GM10266 (cell line): ENCODE results near the gene ETS2.

Experiments used
- DNase-seq: peaks from one replicate; pipeline ENCODE4 v3.0.0; 2012; ENCODE audit errors: extremely low spot score
- TF ChIP-seq, protein P1 (sequence below): IDR thresholded peaks from 2 replicates; pipeline ENCODE4 v1.5.1; 2012; ENCODE audit warnings: mild to moderate bottlenecking, low read depth; ENCODE audit not compliant: control insufficient read depth, insufficient read depth; ENCODE audit errors: missing control alignments

Gene ETS2

DNA sequence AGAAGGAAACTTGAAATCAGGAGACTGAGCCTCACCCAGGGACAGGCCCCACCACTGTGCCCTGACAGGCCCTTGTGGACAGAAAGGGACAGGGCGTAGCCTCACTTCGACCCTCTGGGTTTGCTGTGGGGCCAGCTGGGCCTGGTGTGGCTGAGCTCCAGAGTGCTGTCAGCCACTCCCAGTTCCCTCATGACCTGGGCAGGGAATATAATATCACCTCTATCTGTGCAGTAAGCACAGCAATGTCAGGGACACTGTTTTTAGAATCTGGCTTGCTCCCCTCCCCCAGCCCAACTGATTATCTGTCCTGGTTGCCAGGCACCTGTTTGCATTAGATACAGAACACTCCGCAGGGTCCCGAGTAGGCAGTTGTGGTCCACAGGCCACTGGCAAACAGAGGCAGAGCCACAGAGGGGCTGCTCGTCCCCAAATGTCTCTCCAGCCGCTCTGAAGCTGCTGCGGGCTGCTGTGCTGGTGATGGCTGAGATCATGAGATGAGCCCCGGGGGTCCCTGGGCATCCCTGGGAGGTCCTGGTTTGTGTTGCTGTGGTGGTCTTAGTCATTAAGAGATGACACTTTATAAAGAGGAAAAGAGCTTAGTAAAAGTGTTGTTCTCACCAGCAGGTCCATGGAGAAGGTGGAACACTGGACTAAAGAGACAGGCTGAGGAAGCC, 51.6 kb downstream of the ETS2 start:
- no peak for DNase-seq
- TF ChIP-seq, protein P1, sequence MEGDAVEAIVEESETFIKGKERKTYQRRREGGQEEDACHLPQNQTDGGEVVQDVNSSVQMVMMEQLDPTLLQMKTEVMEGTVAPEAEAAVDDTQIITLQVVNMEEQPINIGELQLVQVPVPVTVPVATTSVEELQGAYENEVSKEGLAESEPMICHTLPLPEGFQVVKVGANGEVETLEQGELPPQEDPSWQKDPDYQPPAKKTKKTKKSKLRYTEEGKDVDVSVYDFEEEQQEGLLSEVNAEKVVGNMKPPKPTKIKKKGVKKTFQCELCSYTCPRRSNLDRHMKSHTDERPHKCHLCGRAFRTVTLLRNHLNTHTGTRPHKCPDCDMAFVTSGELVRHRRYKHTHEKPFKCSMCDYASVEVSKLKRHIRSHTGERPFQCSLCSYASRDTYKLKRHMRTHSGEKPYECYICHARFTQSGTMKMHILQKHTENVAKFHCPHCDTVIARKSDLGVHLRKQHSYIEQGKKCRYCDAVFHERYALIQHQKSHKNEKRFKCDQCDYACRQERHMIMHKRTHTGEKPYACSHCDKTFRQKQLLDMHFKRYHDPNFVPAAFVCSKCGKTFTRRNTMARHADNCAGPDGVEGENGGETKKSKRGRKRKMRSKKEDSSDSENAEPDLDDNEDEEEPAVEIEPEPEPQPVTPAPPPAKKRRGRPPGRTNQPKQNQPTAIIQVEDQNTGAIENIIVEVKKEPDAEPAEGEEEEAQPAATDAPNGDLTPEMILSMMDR = no peak

DNA sequence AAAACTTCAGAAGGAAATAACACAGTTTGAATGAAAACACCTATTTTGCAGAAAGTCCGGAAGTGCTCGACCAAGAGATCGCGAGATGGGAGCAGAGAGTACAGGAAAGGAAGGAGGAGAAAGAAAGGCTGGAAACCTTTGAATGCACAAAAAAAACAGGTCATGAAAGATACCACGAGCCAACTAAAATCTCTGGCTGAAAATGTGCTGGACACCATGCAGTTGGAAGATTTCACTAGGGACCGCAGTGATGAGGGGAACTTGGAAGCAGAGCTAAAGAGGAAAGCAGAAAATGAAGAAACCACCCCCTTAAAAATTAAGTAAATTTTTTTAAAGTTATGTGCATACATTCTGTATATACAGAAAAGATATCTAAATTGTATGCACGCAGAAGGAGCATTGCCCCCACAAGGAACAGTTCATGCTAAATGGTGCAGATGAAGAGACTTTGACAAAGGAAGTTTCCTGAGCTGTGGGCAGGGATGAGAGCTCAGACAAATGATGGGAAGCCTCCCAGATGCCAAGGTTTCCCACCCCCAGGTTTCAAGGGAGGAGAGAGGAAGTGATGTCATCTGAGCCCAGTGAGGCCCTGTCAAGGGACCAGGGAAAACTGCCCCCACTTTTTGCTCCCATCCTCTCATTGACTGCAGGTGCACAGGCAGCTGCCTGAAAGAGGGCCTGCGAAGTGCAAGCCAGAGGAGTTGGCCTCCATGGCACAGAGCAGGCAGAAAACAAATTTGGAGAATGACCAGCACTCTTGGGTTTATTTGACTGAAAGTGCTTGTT, 52.5 kb downstream of the ETS2 start:
- DNase-seq = no peak
- TF ChIP-seq, protein P1 = no peak

DNA sequence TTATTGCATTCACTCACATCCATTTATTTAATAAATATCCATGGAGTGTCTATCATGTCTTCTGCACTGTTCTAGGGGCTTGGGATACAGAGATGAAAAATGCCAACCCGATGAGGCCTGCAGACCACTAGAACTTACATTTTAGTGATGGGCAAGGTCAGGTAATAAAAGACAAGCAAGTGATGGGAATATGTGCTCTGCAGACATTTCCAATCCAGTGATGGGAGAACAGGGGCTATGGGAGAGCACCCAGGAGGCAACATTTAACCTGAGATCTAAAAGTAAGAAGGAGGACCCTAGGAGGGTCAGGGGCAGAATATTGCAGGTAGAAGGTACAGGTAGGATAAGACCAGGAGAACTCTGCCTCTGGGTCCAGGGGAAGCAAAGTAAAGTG, 53.1 kb downstream of the ETS2 start:
- DNase-seq = no peak
- TF ChIP-seq, protein P1 = no peak

DNA sequence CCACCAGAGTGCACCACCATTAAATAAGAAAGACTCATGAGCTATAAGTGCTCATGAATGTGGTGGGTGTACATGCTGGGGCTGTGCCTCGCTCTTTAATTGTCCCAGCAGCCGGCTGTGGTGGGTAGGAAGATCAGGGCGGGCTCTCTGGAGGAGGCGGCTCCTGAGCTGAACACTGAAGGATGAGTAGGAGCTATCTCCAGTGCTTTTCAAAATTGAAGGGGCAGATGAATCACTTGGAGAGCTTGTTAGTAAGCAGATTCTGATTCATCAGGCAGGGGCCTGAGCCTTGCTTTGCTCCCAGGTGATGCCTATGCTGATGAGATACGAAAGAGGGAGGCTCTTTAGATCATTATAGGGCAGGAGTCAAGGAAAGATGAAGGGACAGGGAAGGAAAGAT, 54.1 kb downstream of the ETS2 start:
- TF ChIP-seq, protein P1 = no peak
- no peak for DNase-seq

DNA sequence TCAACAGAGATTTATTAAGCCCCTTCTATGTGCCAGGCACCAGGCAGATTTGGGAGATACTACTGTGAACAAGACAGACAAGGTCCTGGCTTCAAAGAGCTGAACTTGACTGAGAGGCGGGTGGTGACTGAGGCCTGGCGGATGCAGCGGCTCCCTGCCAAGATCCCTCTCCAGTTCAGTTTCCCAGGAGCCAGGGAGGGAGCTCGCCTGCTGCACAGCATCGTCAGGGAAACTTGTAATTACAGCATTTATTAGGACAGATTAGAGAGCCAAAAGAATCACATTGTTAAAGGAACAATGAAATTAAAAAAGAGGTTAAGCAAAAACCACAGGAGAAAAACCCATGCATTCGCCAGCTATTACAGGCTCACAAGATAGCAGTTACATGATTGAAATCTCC, 55.3 kb downstream of the ETS2 start:
- DNase-seq = no peak
- TF ChIP-seq, protein P1 = no peak

DNA sequence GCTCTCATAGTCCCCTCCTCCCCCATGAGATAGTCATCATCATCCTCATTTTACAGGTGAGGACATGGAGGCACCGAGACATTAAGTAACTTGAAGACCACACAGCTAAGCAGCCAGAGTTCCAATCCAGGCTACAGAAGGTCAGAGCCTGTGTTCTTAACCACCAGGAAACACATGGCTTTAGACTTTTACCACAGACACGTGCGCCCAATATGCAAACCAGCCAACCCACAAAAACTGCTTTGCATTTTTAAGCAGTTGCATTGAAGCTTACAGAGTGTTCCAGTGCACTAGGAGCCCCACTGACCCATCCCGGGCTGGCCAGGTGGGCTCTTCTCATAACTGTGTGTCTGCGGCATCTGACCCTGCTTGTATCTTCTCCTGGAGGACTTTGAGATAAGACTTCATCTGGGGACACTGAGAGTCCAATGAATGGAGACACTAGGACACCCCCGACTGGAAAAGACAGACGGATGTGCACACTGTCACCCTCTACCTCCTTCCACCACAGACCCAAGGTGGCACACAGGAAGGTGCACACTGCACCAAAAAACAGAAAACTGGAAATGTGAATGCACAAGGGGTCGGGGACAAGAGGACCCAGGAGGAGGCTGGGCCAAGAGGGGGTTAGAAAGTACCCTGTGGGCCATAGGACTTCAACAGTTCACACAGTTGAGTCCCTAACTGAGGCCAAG, 56.4 kb downstream of the ETS2 start:
- TF ChIP-seq, protein P1 = no peak
- no peak for DNase-seq

DNA sequence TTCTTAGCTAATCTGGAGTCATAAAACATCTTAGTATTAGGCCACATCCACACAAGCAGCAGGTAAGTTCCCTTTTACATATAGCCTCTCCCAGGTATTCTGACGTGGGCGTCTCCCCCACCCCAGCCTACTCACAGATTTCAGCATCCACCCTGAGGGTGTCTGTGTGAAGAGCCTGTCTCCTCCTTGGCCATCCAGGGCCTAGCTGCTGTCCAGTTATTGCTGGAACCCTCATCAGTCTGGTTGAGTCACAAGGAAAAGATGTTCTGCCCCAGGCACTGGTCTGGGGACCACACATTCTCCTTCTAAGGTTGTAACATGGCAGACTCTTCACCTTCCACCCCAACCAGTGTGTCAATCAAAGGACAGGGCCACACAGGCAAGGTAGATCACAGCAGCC, 57.6 kb downstream of the ETS2 start:
- DNase-seq = no peak
- TF ChIP-seq, protein P1 = no peak
